PC-9 (cell line): ENCODE results near the gene GAGE10. TPM values are rescaled to one million over a fixed set of nuclear protein-coding genes. Genes with fewer than 3 reads are reported as not detected.
A peak's percentile ranks its signal among the peaks of the same experiment; 100 is the strongest.

Experiments
- Bru-seq: library from RNA; stranded (reverse); fragments of 400-500 nt; gene quantifications from one replicate; lab custom pipeline; 2021; lab: Mats Ljungman, UMichigan
- BruChase-seq, 2 experiments: library from RNA; stranded (reverse); fragments of 400-500 nt; gene quantifications; one replicate each; lab custom pipeline; 2021; lab: Mats Ljungman, UMichigan
- BruUV-seq: library from RNA; stranded (reverse); fragments of 400-500 nt; replicated peaks from 2 replicates; lab custom pipeline; 2021; lab: Mats Ljungman, UMichigan
- CTCF ChIA-PET: fragments of 300-600 bp; sonication (Branson Sonifier 250); formaldehyde crosslinking; loops from one replicate; lab custom pipeline; 2022; ENCODE audit warnings: antibody characterized with exemption; lab: Charles Lee
- POLR2A ChIA-PET: fragments of 300-600 bp; sonication (Branson Sonifier 250); formaldehyde crosslinking; loops from one replicate; lab custom pipeline; 2022; ENCODE audit warnings: antibody characterized with exemption; ENCODE audit not compliant: unreplicated experiment; lab: Charles Lee
- DNase-seq, 2 experiments: peaks; one replicate each; pipeline versions ENCODE4 v3.0.0 to v3.0.0-alpha.2; 2015 to 2022; ENCODE audit warnings: mixed read lengths in 1 of 2
- H2AFZ ChIP-seq: fragments of 200-600 bp; sonication (generic); 2 replicates; pipeline ENCODE4 v1.8.1; 2017; ENCODE audit warnings: antibody characterized with exemption
- H3F3A ChIP-seq: fragments of 200-600 bp; sonication (generic); 2 replicates; pipeline ENCODE4 v1.8.1; 2017; ENCODE audit warnings: antibody characterized with exemption, mild to moderate bottlenecking, low read depth; ENCODE audit not compliant: insufficient read depth
- H3K27ac ChIP-seq: fragments of 200-600 bp; sonication (generic); 2 replicates; pipeline ENCODE4 v1.6.1; 2016; ENCODE audit warnings: mixed run types
- H3K27me3 ChIP-seq: fragments of 200-600 bp; sonication (generic); 2 replicates; pipeline ENCODE4 v1.6.1; 2016; ENCODE audit warnings: low read depth, mixed run types; ENCODE audit not compliant: insufficient read depth
- H3K36me3 ChIP-seq: fragments of 200-600 bp; sonication (generic); 2 replicates; pipeline ENCODE4 v1.6.1; 2016; ENCODE audit warnings: low read depth, mixed run types
- H3K4me1 ChIP-seq: fragments of 200-600 bp; sonication (generic); replicated peaks from 2 replicates; pipeline ENCODE4 v1.6.1; 2016; ENCODE audit warnings: mixed run types; ENCODE audit not compliant: insufficient read depth
- H3K4me2 ChIP-seq: fragments of 200-600 bp; sonication (generic); 2 replicates; pipeline ENCODE4 v1.6.1; 2017; ENCODE audit warnings: mixed run types
- H3K4me3 ChIP-seq: fragments of 200-600 bp; sonication (generic); 2 replicates; pipeline ENCODE4 v1.6.1; 2016; ENCODE audit warnings: mixed run types
- H3K79me2 ChIP-seq: fragments of 200-600 bp; sonication (generic); 2 replicates; pipeline ENCODE4 v1.6.1; 2017; ENCODE audit warnings: low read depth, mixed run types
- H3K9me2 ChIP-seq: fragments of 200-600 bp; sonication (generic); 2 replicates; pipeline ENCODE4 v1.8.1; 2017; ENCODE audit warnings: mild to moderate bottlenecking; ENCODE audit not compliant: insufficient read depth
- H3K9me3 ChIP-seq: fragments of 200-600 bp; sonication (generic); 2 replicates; pipeline ENCODE4 v1.8.1; 2016; ENCODE audit warnings: low read depth; ENCODE audit not compliant: insufficient read depth
- H4K20me1 ChIP-seq: fragments of 200-600 bp; sonication (generic); 2 replicates; pipeline ENCODE4 v1.8.1; 2017; ENCODE audit not compliant: insufficient read depth
- CTCF ChIP-seq: fragments of 200-600 bp; sonication (generic); conservative IDR thresholded peaks from 2 replicates; pipeline ENCODE4 v1.6.1; 2017; ENCODE audit warnings: mixed run types, antibody characterized with exemption, mild to moderate bottlenecking, moderate library complexity
- EZH2 ChIP-seq: fragments of 200-600 bp; sonication (generic); IDR thresholded peaks from 2 replicates; pipeline ENCODE4 v1.8.0; 2017; ENCODE audit warnings: antibody characterized with exemption, low read depth
- intact Hi-C: fragments of 100-400 bp; cut with micrococcal nuclease; formaldehyde crosslinking; loops from one replicate; pipeline ENCODE4 v1.10.0; 2022; ENCODE audit not compliant: unreplicated experiment
- long read RNA-seq: library from polyadenylated mRNA; stranded (forward); transcript quantifications from one replicate; pipeline ENCODE4 v2.0.0, GENCODE V29; 2022
- total RNA-seq: library from RNA; stranded (reverse); gene quantifications from 2 replicates; pipeline ENCODE4 v1.2.3, GENCODE V29; 2021

The GAGE10 gene
- total RNA-seq (not detected in 2 replicates), Bru-seq, nascent RNA (percentile 5 among the genes with signal in this experiment), BruChase-seq, experiment 1, labeled RNA remaining after a 2-hour chase (percentile 11 among the genes with signal in this experiment), BruChase-seq, experiment 2, labeled RNA remaining after a 6-hour chase (not detected)
- long read RNA-seq, result 0 reads

- no peak within 1 kb of the TSS for H3K4me3 ChIP-seq
- peaks cover 4% of the 10 kb centered on the region; the same call in 1 of the 2 replicates for H3K27me3 ChIP-seq
- H2AFZ ChIP-seq, result no peak within 1 kb of the TSS
- no peaks in the 10 kb centered on the region for H3F3A ChIP-seq
- ChIA-PET CTCF (no interaction called here), POLR2A (no interaction called here)
- no peak for DNase-seq
- TF ChIP-seq CTCF (no peak), EZH2 (no peak)
- H3K9me3 ChIP-seq, result no peaks in the 10 kb centered on the region
- no peak within 1 kb of the TSS for H3K27ac ChIP-seq
- H3K4me1 ChIP-seq, result no peaks in the 10 kb centered on the region
- intact Hi-C loops, result no loop called here
- no TSS peak for BruUV-seq
- no peaks in the 10 kb centered on the region for H3K36me3 ChIP-seq
- H3K9me2 ChIP-seq, result no peaks in the 10 kb centered on the region
- no peaks in the 10 kb centered on the region for H3K79me2 ChIP-seq
- H3K4me2 ChIP-seq, result no peak within 1 kb of the TSS
- H4K20me1 ChIP-seq, result no peaks in the 10 kb centered on the region
Observed at GRCh38 chrX:49303346-49303745, at the start of gene GAGE10. TSS of gene GAGE10 (plus strand) at chrX:49303646. CDS start at chrX:49304860, 1,214 bp downstream.

- TF ChIP-seq CTCF (no peak), EZH2 (no peak)
- no peak overlapping the region for H3K27ac ChIP-seq
- no peaks in the 10 kb centered on the region for H3K9me3 ChIP-seq
- no peak for DNase-seq
- no peak overlapping the region for H3K4me3 ChIP-seq
- no peaks in the 10 kb centered on the region for H3K4me1 ChIP-seq
- BruUV-seq, result no TSS peak
- intact Hi-C loops, result no loop called here
- CTCF ChIA-PET, result no interaction called here
- POLR2A ChIA-PET, result no interaction called here
- no peaks in the 10 kb centered on the region for H3K27me3 ChIP-seq
- H3K79me2 ChIP-seq, result no peaks in the 10 kb centered on the region
- no peaks in the 10 kb centered on the region for H3F3A ChIP-seq
- H2AFZ ChIP-seq, result no peak overlapping the region
- H3K9me2 ChIP-seq, result no peaks in the 10 kb centered on the region
- H4K20me1 ChIP-seq, result no peaks in the 10 kb centered on the region
- no peak overlapping the region for H3K4me2 ChIP-seq
- H3K36me3 ChIP-seq, result no peaks in the 10 kb centered on the region
Observed at GRCh38 chrX:49254639-49255038, 48.8 kb upstream of the GAGE10 start.

- DNase-seq, result no peak
- no peak overlapping the region for H3K4me3 ChIP-seq
- H3K27me3 ChIP-seq, result no peaks in the 10 kb centered on the region
- H2AFZ ChIP-seq, result no peak overlapping the region
- TF ChIP-seq EZH2 (no peak), CTCF (no peak)
- no peak overlapping the region for H3K4me2 ChIP-seq
- no peaks in the 10 kb centered on the region for H4K20me1 ChIP-seq
- no peaks in the 10 kb centered on the region for H3K79me2 ChIP-seq
- H3K36me3 ChIP-seq, result no peaks in the 10 kb centered on the region
- ChIA-PET CTCF (no interaction called here), POLR2A (no interaction called here)
- H3K27ac ChIP-seq, result no peak overlapping the region
- no peaks in the 10 kb centered on the region for H3F3A ChIP-seq
- H3K9me3 ChIP-seq, result no peaks in the 10 kb centered on the region
- no peaks in the 10 kb centered on the region for H3K4me1 ChIP-seq
- intact Hi-C loops, result no loop called here
- BruUV-seq, result no TSS peak
- H3K9me2 ChIP-seq, result no peaks in the 10 kb centered on the region
Observed at GRCh38 chrX:49256268-49256995, 47.0 kb upstream of the GAGE10 start.
